DMS153 treated with DMSO at 0.1 percent for 48 hours (cell line): ENCODE data around the gene EEPD1.
A peak's percentile ranks its signal among the peaks of the same experiment; 100 is the strongest.

Experiments used
- DNase-seq: peaks from one replicate; lab custom pipeline; 2025; ENCODE audit not compliant: unreplicated experiment; lab: John Stamatoyannopoulos, UW

Gene EEPD1

GRCh38 chr7:36278069-36278619 lies 125.1 kb downstream of the EEPD1 start:
- DNase-seq: no peak

GRCh38 chr7:36278620-36279172 lies 125.6 kb downstream of the EEPD1 start:
- peak; percentile 43 for DNase-seq

DNA sequence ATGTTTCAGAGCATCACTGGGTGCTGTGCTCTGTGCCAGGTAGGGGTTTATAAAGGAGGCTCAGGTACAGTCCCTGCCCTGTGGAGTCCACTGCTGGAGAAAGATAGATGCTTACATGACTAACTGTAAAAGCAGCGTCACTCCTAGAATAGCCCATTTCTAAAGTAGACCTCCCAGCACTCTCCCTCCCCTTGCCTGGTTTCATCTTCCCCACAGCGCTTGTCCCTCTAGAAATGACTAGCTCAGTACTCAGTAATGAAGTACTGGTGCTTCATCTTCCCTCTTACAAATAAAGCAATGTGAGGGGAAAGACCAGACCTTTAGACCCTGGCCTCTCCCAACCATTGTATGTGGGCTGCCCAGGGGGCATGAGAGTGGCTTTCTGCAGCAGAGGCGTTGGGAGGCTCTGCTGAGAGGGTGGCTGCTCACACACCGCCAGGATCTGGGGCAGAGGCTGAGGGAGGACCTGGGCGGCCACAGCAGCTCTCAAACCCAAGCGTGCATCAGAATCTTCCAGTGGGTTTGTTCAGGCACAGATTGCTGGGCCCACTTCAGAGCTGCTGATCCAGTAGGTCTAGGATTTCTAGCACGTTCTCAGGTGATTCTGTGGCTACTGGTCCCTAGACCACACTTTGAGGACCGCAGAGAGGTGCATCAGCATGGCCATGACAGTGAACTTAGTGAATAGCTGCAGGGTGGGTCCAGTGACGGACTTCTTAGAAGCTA lies 126.3 kb downstream of the EEPD1 start:
- DNase-seq: no peak

DNA sequence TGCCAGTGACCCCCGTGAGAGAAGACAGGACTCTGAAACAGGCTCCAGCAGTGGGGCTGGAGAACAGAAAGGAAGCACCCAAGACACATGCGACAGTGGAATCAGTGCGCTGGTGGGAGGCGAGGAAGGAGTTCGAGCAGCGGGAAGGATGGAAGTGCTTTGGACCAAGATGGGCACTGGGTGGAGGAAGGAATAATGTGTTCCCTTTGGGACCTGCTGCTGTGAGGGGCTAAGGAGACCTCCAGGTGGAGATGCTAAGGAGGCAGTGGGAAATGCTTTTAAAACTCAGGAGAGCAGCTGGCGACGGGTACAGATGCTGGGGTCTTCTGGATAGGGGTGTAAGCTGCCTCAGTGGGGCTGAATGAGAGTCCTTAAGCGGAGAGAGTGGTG lies 126.9 kb downstream of the EEPD1 start:
- no peak for DNase-seq

GRCh38 chr7:36280840-36281812 lies 128.1 kb downstream of the EEPD1 start:
- peak; percentile 81 for DNase-seq

DNA sequence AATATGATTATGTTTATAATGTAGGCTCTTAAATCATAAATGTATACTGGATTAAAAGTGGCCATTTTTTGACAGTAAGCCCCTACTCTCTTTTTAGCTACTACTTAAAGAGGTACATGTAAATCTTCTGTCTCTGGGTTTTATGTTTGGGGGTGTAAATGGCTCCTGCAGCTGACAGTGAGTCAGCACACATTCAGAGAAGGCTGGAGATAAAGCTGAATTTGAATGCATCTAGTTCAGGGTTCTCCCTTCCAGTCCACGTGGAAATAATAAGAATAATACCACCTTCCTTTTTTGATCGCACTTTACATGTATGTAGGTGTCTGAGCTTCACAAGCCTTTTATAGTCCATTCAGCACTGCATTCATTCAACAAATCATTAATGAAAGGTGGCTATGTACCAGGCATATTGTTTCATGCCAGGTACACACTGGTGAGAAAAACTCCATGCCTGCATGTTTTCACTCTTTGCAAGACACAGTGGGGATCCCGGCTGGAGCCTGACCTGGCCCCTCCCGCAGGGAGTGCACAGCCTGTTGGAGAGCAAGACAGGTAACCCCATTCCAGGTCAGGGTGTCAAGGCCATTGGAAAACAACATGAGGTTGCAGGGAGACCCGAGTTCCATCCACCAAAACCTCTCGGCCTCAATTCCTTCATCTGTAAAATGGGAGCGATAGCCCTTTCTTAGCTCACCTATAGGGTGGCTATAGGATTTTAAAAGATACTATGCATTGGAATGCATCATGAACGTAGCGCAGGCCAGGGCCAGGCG lies 129.1 kb downstream of the EEPD1 start:
- DNase-seq: no peak

DNA sequence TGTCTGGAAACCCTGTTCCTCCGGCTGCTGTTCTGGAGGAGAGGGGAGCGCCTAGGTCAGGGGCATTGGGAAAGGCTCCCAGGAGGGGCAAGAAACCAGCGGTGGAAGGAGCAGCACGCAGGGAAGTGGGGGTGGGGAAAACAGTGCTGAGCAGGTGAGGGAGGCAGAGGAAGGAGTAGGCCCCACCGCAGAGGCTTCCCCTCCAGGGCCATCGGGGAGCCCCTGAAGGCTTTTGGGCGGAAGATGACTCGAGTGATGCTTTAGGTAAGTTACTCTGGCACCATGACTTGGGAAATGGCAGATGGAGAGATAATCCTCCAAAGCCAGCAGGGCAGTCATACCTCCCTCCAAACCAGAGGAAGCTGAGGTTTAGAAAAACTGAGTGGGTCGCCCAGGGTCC lies 130.1 kb downstream of the EEPD1 start:
- DNase-seq: no peak

DNA sequence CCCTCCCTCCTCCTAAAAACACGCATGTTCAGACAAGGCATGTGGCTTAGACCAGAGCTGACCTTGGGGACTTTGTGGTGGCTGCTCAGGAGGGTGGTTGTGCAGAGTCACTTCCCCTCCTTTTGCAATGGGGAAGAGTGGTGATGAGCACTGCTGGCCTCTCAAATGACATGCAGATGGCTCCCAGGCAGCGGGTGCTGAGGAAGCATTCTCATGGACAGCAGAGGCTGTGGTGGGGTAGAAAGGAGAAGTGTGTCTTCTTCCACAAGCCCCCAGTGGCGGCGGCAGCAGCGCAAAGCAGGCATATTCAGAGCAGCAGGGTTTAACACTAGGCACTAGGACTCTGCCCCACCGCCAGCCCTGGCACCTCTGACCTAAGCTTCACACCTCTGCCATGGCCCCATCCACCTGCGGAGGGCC lies 130.7 kb downstream of the EEPD1 start:
- no peak for DNase-seq

DNA sequence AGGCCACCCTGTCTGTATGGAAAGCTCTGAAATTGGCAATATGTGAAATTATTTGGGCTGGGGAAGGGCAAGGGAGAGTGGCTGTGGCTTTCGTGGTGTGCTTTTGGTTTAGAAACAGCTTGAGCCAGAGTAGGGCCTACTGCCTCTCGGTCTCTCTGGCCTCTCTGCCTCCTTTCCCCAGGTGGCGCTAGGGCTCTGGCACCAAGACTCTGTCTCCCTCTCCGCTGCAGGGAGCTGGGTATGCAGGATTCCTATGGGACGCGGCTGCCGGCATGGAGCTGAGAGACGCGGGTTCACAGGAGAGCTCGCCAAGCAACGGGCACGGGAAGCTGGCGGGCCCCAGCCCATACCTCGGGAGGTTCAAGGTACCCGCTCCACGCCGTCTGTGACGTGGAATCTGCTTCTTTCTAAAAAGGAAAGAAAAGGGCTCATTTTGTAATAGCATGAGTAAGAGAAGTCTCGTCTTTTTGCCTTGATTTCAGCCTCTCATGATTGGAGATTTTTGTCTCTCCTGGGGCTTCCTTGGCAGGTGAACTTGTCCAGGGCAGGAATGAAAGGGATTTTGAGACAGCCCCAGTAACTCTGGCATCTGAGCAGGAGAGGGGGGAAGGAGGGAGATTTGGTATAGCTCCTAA lies 131.5 kb downstream of the EEPD1 start:
- DNase-seq: no peak

- no peak for DNase-seq
Observed at GRCh38 chr7:36285276-36285675, 132.2 kb downstream of the EEPD1 start.

- no peak for DNase-seq
Observed at GRCh38 chr7:36286226-36286625, 133.2 kb downstream of the EEPD1 start.

GRCh38 chr7:36286688-36287087 lies 133.6 kb downstream of the EEPD1 start:
- DNase-seq: no peak

- DNase-seq: peak; percentile 93
Observed at GRCh38 chr7:36287371-36288241, 134.6 kb downstream of the EEPD1 start.

DNA sequence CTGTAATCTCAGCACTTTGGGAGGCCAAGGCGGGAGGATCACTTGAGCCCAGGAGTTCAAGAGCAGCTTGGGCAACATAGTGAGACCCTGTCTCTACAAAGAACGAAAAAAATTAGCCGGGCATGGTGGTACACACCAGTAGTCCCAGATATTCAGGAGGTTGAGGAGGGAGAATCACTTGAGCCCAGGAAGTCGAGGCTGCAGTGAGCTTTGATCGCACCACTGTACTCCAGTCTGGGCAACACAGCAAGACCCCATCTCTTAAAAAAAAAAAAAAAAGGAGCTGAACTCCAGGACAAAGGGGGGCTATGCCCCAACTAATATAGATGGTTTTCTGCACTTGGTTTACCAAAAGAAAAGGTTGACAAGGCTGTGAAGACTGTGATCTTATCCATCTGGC lies 135.4 kb downstream of the EEPD1 start:
- no peak for DNase-seq

DNA sequence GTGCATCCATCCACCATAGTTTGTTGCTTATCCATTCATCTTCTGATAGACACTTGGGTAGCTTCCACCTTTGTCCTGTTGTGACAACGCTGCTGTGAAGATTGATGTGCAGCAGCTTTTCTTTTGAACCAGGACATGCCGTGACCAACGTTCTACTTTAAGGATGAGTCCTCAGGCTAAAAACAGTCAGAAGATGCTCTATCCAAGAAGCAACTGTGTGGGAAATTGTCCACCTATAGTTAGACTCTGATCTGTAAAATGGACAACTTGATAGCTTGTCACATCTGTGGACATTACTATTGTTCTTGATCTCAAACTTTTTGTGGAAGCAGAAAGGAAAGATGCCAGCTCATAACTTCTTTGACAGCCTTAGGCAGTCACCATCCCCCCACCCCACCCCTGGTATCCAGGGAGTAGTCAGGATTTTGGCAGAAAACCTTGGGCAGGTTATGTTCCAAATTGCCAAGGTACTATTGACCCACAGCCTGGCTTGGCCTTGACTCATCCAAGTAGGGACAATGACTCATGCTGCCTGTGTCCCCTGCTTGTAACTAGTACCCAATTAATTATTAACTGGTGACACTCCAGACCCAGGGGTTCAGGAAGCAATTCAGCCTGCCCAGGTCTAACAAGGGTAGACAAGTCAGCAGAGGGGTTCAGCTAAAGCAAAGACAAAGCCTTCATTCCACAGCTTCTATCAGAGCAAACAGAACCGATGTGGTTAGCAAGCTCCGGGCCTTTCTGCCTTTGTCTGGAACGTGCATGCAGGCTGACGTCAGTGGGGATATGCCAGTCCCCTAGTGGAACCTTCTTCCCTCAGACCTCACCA lies 137.0 kb downstream of the EEPD1 start:
- DNase-seq: no peak

DNA sequence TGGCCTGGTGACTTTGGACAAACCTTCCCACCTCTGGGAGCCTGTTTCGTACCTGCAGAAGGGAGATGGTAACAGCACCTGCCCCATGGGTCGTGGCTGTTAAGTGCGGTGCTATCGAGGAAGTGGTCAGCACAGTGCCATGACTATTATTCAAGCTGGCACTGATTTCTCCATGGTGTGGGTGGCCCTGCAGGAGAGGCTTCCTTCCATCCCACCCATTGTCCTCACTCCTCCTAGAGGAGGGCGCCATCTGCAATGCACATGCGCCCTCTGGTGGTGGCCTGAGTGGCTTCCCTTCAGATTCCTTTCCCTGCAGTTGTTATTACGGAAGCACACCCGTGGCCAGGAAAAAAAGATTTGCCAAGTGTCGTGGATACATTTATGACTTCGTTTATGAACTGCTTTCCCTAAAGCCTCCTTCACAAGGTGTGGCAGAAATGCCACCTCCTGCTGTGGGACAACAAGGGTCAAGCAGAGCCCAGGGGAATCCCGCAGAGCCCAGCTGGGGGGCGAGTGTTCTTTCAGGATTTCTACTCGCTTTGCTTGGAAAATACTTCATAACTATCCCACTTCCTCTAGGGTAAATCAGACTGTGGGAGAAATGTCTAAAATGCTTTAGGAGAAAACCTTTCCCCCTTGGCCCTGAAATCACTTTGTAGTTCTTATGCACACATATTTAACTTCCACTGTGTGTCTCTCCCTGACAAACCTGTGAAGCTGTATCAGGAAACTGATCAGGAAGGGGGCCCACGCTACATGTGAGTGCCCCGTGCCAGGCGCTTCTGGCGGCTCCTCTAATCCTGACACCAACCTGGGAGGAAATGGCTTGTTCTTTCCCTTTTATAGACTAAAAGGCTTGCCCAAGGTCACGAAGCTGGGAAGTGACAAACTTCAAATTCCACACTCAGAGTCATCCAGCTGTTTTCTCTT lies 138.6 kb downstream of the EEPD1 start:
- DNase-seq: peak; percentile 84

- DNase-seq: no peak
Observed at GRCh38 chr7:36295090-36295489, 142.0 kb downstream of the EEPD1 start.
